Measurements from ENCODE around the gene RHBDL2.

GRCh38 chr1:38953433-38953860, 11.8 kb upstream of the RHBDL2 start:
- TF ChIP-seq POLR2A (IDR thresholded peaks at IDR 0.05): no peak
- TF ChIP-seq, protein P1, sequence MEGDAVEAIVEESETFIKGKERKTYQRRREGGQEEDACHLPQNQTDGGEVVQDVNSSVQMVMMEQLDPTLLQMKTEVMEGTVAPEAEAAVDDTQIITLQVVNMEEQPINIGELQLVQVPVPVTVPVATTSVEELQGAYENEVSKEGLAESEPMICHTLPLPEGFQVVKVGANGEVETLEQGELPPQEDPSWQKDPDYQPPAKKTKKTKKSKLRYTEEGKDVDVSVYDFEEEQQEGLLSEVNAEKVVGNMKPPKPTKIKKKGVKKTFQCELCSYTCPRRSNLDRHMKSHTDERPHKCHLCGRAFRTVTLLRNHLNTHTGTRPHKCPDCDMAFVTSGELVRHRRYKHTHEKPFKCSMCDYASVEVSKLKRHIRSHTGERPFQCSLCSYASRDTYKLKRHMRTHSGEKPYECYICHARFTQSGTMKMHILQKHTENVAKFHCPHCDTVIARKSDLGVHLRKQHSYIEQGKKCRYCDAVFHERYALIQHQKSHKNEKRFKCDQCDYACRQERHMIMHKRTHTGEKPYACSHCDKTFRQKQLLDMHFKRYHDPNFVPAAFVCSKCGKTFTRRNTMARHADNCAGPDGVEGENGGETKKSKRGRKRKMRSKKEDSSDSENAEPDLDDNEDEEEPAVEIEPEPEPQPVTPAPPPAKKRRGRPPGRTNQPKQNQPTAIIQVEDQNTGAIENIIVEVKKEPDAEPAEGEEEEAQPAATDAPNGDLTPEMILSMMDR (IDR thresholded peaks at IDR 0.05): no peak
